K562 (cell line): Measurements from ENCODE around the gene CRAMP1. TPM values are rescaled to one million over a fixed set of nuclear protein-coding genes. Genes with fewer than 3 reads are reported as not detected.
A peak's percentile ranks its signal among the peaks of the same experiment; 100 is the strongest.

Source experiments
- ARID2 ChIP-seq: fragments of 450-650 bp; IDR thresholded peaks from 2 replicates; pipeline ENCODE4 v1.6.1; 2017; ENCODE audit warnings: antibody characterized with exemption, mild to moderate bottlenecking
- CHCHD3 ChIP-seq: fragments of 250-450 bp; sonication (Bioruptor Pico); IDR thresholded peaks from 2 replicates; pipeline ENCODE4 v2.1.2; 2022; ENCODE audit warnings: mild to moderate bottlenecking
- CHD4 ChIP-seq: fragments of 200-600 bp; sonication (generic); IDR thresholded peaks from 3 replicates; pipeline ENCODE4 v1.6.1; 2012; ENCODE audit warnings: low read depth, mild to moderate bottlenecking, mixed read lengths, low read length, inconsistent platforms; ENCODE audit not compliant: insufficient read depth, insufficient replicate concordance, poor library complexity, severe bottlenecking
- COPS2 ChIP-seq: fragments of 450-650 bp; conservative IDR thresholded peaks from 2 replicates; pipeline ENCODE4 v1.6.1; 2016; ENCODE audit warnings: mild to moderate bottlenecking, moderate library complexity
- CSDE1 ChIP-seq, 2 experiments: fragments of 450-650 bp; IDR thresholded peaks; 2 replicates each; pipeline ENCODE4 v1.6.1; 2016; ENCODE audit warnings: mild to moderate bottlenecking in 1 of 2
- CTBP1 ChIP-seq: fragments of 450-650 bp; IDR thresholded peaks from 2 replicates; pipeline ENCODE4 v1.6.1; 2016; ENCODE audit warnings: borderline replicate concordance
- GABPA ChIP-seq: fragments of 200-800 bp; sonication (Bioruptor generic); conservative IDR thresholded peaks from 2 replicates; pipeline ENCODE4 v1.6.1; 2016; ENCODE audit warnings: low read depth, missing genetic modification characterization, missing compliant biosample characterization
- GABPB1 ChIP-seq: sonication (generic); formaldehyde crosslinking; IDR thresholded peaks from 2 replicates; pipeline ENCODE4 v1.8.0; 2022; ENCODE audit warnings: mild to moderate bottlenecking, missing genetic modification reagents
- HNRNPL ChIP-seq: fragments of 200-400 bp; formaldehyde crosslinking; IDR thresholded peaks from 2 replicates; pipeline ENCODE4 v1.6.1; 2017; ENCODE audit warnings: low read depth, mild to moderate bottlenecking, low read length
- NKRF ChIP-seq: fragments of 450-650 bp; IDR thresholded peaks from 2 replicates; pipeline ENCODE4 v1.6.1; 2016; ENCODE audit warnings: borderline replicate concordance
- NR2C1 ChIP-seq, 2 experiments: fragments of 450-650 bp; IDR thresholded peaks; 2 replicates each; pipeline ENCODE4 v1.6.1; 2017; ENCODE audit warnings: mild to moderate bottlenecking in 2 of 2, antibody characterized with exemption in 1 of 2, inconsistent platforms in 1 of 2, missing compliant biosample characterization in 1 of 2, missing genetic modification characterization in 1 of 2
- RNF219 ChIP-seq: fragments of 250-450 bp; sonication (Bioruptor Pico); IDR thresholded peaks from 2 replicates; pipeline ENCODE4 v1.5.0; 2022; ENCODE audit warnings: mild to moderate bottlenecking
- SAFB2 ChIP-seq: fragments of 200-400 bp; formaldehyde crosslinking; IDR thresholded peaks from 2 replicates; pipeline ENCODE4 v1.6.1; 2018; ENCODE audit warnings: borderline replicate concordance, low read length, low read depth, moderate library complexity; ENCODE audit not compliant: severe bottlenecking
- SMAD1 ChIP-seq: fragments of 150-350 bp; IDR thresholded peaks from 2 replicates; pipeline ENCODE4 v1.6.1; 2014; ENCODE audit warnings: low read length, low read depth; ENCODE audit not compliant: partially characterized antibody
- ZBTB17 ChIP-seq: fragments of 450-650 bp; formaldehyde crosslinking; IDR thresholded peaks from 2 replicates; pipeline ENCODE4 v1.4.0; 2020; ENCODE audit warnings: mild to moderate bottlenecking
- ZKSCAN3 ChIP-seq: fragments of 250-450 bp; sonication (Bioruptor Pico); IDR thresholded peaks from 2 replicates; pipeline ENCODE4 v1.4.0; 2020
- ZNF354B ChIP-seq: fragments of 250-450 bp; sonication (Bioruptor Pico); IDR thresholded peaks from 2 replicates; pipeline ENCODE4 v1.4.0; 2020
- ZNF384 ChIP-seq: IDR thresholded peaks from 2 replicates; pipeline ENCODE4 v1.6.1; 2012; ENCODE audit warnings: low read depth, low read length, improper control_type of control experiment
- ZNF589 ChIP-seq: fragments of 200-800 bp; sonication (Bioruptor generic); IDR thresholded peaks from 2 replicates; pipeline ENCODE4 v1.6.1; 2016; ENCODE audit warnings: low read depth, missing genetic modification characterization, missing compliant biosample characterization
- ZNF76 ChIP-seq: fragments of 250-450 bp; sonication (Bioruptor Pico); IDR thresholded peaks from 2 replicates; pipeline ENCODE4 v1.4.0; 2020; ENCODE audit warnings: mild to moderate bottlenecking, moderate library complexity, borderline replicate concordance
- polyA plus RNA-seq, 8 experiments: library from polyadenylated mRNA; depleted of rRNA in 4 of 8; stranded (reverse) in 5 of 8; unstranded in 3 of 8; fragments of >200 nt; fragmentation: Nextera tagmentation in 2 of 8; fragmentation: Illumina TruSeq in 1 of 8; extraction: Ambion mirVana in 2 of 8; extraction: Trizol in 1 of 8; gene quantifications; 2 replicates each; pipeline versions ENCODE4 v1.2.1 to v1.2.3, GENCODE V29; 2011 to 2014; ENCODE audit warnings: inconsistent platforms in 1 of 8, missing spikeins in 1 of 8
- total RNA-seq, 7 experiments: library from RNA; depleted of rRNA in 6 of 7; stranded (reverse); fragments of >200 nt in 6 of 7; fragmentation: Illumina TruSeq in 2 of 7; extraction: Trizol in 2 of 7; gene quantifications; 2 replicates each; pipeline versions ENCODE4 v1.2.1 to v1.2.3, GENCODE V29; 2011 to 2021; ENCODE audit warnings: low replicate concordance in 1 of 7
- TF ChIP-seq, protein P1 (sequence below), 2 experiments: fragments of 450-650 bp; IDR thresholded peaks; 2 replicates each; pipeline ENCODE4 v1.6.1; 2018; ENCODE audit warnings: mild to moderate bottlenecking in 2 of 2, low read depth in 1 of 2; ENCODE audit not compliant: partially characterized antibody in 2 of 2

CRAMP1 gene
- total and polyA plus RNA-seq, 9 of the 15 experiments (the other 6 are each of a cell fraction or from before 2014, with no cell fraction given): 0.52 to 20.8 (median 7.5) TPM

DNA sequence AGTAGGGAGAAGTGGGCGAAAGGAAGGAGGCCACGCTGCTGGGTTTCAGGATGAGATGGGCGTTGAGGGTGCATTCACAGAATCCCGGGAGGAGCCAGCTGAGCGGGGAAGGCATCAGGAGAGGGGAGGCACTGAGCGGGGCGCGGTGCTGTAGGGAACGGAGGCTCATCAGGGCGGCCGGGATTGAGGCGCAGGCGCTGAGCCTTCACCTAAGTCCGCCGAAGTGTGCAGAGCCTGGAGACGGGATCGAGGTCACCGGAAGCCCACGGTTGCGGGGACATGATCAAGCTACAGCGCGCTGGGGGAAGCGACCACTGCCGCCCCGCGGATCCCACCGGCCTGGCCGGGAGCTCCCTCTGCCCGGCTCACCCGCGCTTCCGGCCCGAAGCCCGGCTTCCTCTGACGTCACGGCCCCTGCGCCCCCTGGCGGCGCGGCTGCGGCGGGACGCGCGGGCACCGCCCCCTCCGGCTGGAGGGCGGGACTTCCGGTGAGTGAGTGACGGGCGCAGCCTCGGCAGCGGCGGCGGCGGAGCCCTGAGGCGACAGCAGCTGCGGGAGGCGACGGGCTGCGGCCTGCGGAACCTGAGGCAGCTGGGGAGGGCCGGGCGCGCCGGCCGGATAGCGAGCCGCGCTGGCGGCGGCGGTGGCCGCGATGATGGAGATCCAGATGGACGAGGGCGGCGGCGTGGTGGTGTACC lies 93.7 kb downstream of the CRAMP1 start, which contains the start of gene MAPK8IP3 (continued):
- TF ChIP-seq CHD4 (no peak), CSDE1 (IDR thresholded peaks at IDR 0.05) (no peak; a peak in 1 of 4 replicates), NKRF (peak; percentile 92), ZKSCAN3 (no peak), CTBP1 (peak; percentile 96), GABPB1 (CRISPR knock-in tag) (peak; percentile 96), ZNF354B (no peak), ZBTB17 (CRISPR knock-in tag) (peak; percentile 49; the same call in 1 of the 2 replicates), SAFB2 (no peak), ARID2 (no peak), RNF219 (CRISPR knock-in tag) (no peak), ZNF76 (CRISPR knock-in tag) (no peak), HNRNPL (peak; percentile 36; the same call in 1 of the 2 replicates), ZNF384 (peak; percentile 70), ZNF589 (CRISPR knock-in tag) (no peak), SMAD1 (peak; percentile 20), COPS2 (no peak), CHCHD3 (CRISPR knock-in tag) (no peak), NR2C1 (IDR thresholded peaks at IDR 0.05) (no peak), NR2C1 (tag; IDR thresholded peaks at IDR 0.05) (no peak), GABPA (tag) (peak; percentile 99)
- TF ChIP-seq, protein P1, sequence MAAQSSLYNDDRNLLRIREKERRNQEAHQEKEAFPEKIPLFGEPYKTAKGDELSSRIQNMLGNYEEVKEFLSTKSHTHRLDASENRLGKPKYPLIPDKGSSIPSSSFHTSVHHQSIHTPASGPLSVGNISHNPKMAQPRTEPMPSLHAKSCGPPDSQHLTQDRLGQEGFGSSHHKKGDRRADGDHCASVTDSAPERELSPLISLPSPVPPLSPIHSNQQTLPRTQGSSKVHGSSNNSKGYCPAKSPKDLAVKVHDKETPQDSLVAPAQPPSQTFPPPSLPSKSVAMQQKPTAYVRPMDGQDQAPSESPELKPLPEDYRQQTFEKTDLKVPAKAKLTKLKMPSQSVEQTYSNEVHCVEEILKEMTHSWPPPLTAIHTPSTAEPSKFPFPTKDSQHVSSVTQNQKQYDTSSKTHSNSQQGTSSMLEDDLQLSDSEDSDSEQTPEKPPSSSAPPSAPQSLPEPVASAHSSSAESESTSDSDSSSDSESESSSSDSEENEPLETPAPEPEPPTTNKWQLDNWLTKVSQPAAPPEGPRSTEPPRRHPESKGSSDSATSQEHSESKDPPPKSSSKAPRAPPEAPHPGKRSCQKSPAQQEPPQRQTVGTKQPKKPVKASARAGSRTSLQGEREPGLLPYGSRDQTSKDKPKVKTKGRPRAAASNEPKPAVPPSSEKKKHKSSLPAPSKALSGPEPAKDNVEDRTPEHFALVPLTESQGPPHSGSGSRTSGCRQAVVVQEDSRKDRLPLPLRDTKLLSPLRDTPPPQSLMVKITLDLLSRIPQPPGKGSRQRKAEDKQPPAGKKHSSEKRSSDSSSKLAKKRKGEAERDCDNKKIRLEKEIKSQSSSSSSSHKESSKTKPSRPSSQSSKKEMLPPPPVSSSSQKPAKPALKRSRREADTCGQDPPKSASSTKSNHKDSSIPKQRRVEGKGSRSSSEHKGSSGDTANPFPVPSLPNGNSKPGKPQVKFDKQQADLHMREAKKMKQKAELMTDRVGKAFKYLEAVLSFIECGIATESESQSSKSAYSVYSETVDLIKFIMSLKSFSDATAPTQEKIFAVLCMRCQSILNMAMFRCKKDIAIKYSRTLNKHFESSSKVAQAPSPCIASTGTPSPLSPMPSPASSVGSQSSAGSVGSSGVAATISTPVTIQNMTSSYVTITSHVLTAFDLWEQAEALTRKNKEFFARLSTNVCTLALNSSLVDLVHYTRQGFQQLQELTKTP (IDR thresholded peaks at IDR 0.05; ENCODE audit: low read depth in 1 of 2, partially characterized antibody in 2 of 2): no peak
